Measurements from ENCODE around the gene TTLL3. TPM values are rescaled to one million over a fixed set of nuclear protein-coding genes. Genes with fewer than 3 reads are reported as not detected.
A peak's percentile ranks its signal among the peaks of the same experiment; 100 is the strongest.

TTLL3 gene
- total and polyA plus RNA-seq, 2 of the 13 experiments (the other 11 are each of a cell fraction or from before 2014, with no cell fraction given) = 9.5 to 51.2 TPM

DNA sequence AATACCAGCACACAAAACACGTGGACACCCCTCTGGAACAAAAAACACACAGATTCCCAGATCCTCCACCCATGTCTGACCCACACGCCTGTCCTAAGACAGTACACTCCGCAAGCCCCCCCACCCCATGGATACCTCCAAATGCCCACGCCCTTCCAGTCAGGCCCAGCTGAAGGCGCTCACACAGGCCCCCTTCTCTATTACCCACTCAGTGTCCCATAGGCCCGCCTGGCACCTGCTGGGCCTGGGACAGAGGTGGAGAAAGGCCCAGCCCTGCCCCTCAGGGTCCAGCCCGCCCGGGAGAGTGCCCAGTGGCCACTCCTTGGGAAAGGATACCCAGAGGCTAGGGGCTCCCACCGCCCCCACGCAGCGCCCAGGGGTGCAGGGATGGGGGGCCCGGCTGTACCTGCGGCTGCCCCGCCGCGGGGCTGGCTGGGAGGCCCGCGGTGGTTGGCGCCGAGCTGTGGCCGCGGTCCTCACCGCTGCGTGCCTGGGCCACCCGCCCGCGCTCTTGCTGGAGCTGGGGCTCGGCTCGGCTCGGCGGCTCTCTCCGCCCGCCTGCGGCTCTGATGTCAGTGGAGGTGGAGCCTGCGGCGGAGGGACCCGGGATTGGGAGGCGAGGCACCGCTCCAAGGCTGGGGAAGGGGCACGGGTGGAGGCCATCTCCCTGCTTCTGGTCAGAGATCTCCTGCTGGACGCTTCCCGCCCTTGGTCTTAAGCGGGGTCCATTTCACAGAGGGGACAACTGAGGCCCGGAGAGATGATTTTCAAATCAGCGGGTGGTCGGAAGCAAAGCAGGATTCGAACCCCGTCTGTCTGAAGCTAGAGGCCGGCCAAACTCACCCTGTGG lies 40.4 kb upstream of the TTLL3 start, which contains the start of gene CAMK1 (continued):
- TF ChIP-seq, protein P1, sequence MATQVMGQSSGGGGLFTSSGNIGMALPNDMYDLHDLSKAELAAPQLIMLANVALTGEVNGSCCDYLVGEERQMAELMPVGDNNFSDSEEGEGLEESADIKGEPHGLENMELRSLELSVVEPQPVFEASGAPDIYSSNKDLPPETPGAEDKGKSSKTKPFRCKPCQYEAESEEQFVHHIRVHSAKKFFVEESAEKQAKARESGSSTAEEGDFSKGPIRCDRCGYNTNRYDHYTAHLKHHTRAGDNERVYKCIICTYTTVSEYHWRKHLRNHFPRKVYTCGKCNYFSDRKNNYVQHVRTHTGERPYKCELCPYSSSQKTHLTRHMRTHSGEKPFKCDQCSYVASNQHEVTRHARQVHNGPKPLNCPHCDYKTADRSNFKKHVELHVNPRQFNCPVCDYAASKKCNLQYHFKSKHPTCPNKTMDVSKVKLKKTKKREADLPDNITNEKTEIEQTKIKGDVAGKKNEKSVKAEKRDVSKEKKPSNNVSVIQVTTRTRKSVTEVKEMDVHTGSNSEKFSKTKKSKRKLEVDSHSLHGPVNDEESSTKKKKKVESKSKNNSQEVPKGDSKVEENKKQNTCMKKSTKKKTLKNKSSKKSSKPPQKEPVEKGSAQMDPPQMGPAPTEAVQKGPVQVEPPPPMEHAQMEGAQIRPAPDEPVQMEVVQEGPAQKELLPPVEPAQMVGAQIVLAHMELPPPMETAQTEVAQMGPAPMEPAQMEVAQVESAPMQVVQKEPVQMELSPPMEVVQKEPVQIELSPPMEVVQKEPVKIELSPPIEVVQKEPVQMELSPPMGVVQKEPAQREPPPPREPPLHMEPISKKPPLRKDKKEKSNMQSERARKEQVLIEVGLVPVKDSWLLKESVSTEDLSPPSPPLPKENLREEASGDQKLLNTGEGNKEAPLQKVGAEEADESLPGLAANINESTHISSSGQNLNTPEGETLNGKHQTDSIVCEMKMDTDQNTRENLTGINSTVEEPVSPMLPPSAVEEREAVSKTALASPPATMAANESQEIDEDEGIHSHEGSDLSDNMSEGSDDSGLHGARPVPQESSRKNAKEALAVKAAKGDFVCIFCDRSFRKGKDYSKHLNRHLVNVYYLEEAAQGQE (IDR thresholded peaks at IDR 0.05; ENCODE audit: borderline replicate concordance in 1 of 2, low read depth in 1 of 2, low read length in 2 of 2) = no peak
- TF ChIP-seq ZNF841 (CRISPR knock-in tag; IDR thresholded peaks at IDR 0.05; ENCODE audit: borderline replicate concordance) (no peak), BORCS8-MEF2B (CRISPR knock-in tag; IDR thresholded peaks at IDR 0.05) (peak; percentile 44; the same call in 1 of the 2 replicates), SRSF4 (IDR thresholded peaks at IDR 0.05; ENCODE audit: low read depth, low read length, poor library complexity, severe bottlenecking) (no peak), TCF7L2 (IDR thresholded peaks at IDR 0.05; ENCODE audit: low read depth, low read length) (no peak), AHR (CRISPR knock-in tag; IDR thresholded peaks at IDR 0.05) (no peak), ZFYVE20 (CRISPR knock-in tag; IDR thresholded peaks at IDR 0.05; ENCODE audit: borderline replicate concordance, low read depth) (no peak), TOPORS (CRISPR knock-in tag; IDR thresholded peaks at IDR 0.05) (no peak), NR2F2 (IDR thresholded peaks at IDR 0.05; ENCODE audit: borderline replicate concordance, low read depth) (no peak; the same call in 1 of the 2 replicates), PCBP2 (optimal IDR thresholded peaks at IDR 0.05; ENCODE audit: low read depth, low read length, poor library complexity, severe bottlenecking) (no peak), ATM (IDR thresholded peaks at IDR 0.05; ENCODE audit: borderline replicate concordance) (no peak), ZNF776 (CRISPR knock-in tag; IDR thresholded peaks at IDR 0.05) (no peak)
- TF ChIP-seq, protein P2, sequence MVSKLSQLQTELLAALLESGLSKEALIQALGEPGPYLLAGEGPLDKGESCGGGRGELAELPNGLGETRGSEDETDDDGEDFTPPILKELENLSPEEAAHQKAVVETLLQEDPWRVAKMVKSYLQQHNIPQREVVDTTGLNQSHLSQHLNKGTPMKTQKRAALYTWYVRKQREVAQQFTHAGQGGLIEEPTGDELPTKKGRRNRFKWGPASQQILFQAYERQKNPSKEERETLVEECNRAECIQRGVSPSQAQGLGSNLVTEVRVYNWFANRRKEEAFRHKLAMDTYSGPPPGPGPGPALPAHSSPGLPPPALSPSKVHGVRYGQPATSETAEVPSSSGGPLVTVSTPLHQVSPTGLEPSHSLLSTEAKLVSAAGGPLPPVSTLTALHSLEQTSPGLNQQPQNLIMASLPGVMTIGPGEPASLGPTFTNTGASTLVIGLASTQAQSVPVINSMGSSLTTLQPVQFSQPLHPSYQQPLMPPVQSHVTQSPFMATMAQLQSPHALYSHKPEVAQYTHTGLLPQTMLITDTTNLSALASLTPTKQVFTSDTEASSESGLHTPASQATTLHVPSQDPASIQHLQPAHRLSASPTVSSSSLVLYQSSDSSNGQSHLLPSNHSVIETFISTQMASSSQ (IDR thresholded peaks at IDR 0.05; ENCODE audit: low read depth) = no peak
- TF ChIP-seq, protein P2 (CRISPR knock-in tag; IDR thresholded peaks at IDR 0.05; ENCODE audit: borderline replicate concordance) = no peak
- TF ChIP-seq, protein P3, sequence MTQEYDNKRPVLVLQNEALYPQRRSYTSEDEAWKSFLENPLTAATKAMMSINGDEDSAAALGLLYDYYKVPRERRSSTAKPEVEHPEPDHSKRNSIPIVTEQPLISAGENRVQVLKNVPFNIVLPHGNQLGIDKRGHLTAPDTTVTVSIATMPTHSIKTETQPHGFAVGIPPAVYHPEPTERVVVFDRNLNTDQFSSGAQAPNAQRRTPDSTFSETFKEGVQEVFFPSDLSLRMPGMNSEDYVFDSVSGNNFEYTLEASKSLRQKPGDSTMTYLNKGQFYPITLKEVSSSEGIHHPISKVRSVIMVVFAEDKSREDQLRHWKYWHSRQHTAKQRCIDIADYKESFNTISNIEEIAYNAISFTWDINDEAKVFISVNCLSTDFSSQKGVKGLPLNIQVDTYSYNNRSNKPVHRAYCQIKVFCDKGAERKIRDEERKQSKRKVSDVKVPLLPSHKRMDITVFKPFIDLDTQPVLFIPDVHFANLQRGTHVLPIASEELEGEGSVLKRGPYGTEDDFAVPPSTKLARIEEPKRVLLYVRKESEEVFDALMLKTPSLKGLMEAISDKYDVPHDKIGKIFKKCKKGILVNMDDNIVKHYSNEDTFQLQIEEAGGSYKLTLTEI (CRISPR knock-in tag; conservative IDR thresholded peaks at IDR 0.05) = no peak
- TF ChIP-seq, protein P4, sequence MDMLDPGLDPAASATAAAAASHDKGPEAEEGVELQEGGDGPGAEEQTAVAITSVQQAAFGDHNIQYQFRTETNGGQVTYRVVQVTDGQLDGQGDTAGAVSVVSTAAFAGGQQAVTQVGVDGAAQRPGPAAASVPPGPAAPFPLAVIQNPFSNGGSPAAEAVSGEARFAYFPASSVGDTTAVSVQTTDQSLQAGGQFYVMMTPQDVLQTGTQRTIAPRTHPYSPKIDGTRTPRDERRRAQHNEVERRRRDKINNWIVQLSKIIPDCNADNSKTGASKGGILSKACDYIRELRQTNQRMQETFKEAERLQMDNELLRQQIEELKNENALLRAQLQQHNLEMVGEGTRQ (IDR thresholded peaks at IDR 0.05; ENCODE audit: low read depth, low read length) = no peak
- TF ChIP-seq, protein P4 (CRISPR knock-in tag; IDR thresholded peaks at IDR 0.05; ENCODE audit: borderline replicate concordance) = no peak

Data from HepG2 (cell line).